Central memory CD8-positive, alpha-beta T cell (primary cell): ENCODE measurements around the gene TMEM273.

ENCODE experiments used
- ATAC-seq: fragments of 150-1000 bp; cut with Tn5 transposase; replicated peaks from 2 replicates; pipeline ENCODE4 v1.10.0; 2022; ENCODE audit warnings: mild to moderate bottlenecking, moderate FRiP score, moderate number of reproducible peaks; ENCODE audit not compliant: poor library complexity, severe bottlenecking; ENCODE audit errors: extremely low read depth
- DNase-seq, 2 donors: peaks; one replicate each; pipeline ENCODE4 v3.0.0; 2021; ENCODE audit warnings: low spot score in 2 of 2
- H3K27ac Mint-ChIP-seq: one replicate; pipeline ENCODE4 v1.8.0; 2022; ENCODE audit warnings: low read depth, mild to moderate bottlenecking, moderate library complexity, mixed read lengths
- H3K27me3 Mint-ChIP-seq: one replicate; pipeline ENCODE4 v1.8.0; 2022; ENCODE audit warnings: mixed read lengths
- H3K36me3 Mint-ChIP-seq: one replicate; pipeline ENCODE4 v1.8.0; 2022; ENCODE audit warnings: mild to moderate bottlenecking, moderate library complexity, mixed read lengths; ENCODE audit not compliant: insufficient read depth
- H3K4me1 Mint-ChIP-seq: one replicate; pipeline ENCODE4 v1.8.0; 2022; ENCODE audit warnings: mixed read lengths
- H3K4me3 Mint-ChIP-seq: one replicate; pipeline ENCODE4 v1.8.0; 2022; ENCODE audit warnings: mild to moderate bottlenecking, moderate library complexity, mixed read lengths
- H3K9me3 Mint-ChIP-seq: one replicate; pipeline ENCODE4 v1.8.0; 2022; ENCODE audit warnings: mixed read lengths

TMEM273 gene

DNA sequence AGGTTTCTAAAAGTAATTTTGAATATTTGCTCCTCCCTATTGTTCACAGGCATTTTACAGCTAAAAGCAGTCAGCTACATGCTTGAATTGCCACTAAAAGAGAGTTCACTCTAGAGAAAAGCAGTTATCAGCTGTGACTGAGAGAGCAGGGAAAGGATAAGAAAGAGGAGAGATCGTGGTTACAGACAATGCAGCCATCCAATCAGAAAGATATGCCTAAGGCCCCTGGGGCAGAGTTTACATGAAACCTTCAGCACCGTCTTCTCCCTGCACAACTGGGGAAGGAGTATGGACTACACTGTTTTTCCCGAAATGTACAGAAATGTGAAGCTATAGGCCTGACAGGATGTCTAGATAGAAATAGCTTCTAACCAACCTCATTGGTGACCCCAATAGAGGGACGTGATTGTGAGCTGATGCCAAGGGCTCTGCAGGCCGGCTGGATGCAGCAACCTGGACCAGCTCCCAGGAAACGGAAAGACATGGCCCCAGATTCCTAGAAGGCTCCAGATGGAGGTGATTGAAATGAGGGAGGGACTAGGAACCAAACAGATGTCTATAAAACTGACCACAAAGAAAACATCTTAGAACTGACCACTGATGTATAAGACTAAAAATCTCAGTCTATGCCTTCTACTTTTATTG, 69.6 kb downstream of the TMEM273 start:
- H3K27me3 Mint-ChIP-seq, result peaks cover 28% of the 10 kb centered on the region
- H3K36me3 Mint-ChIP-seq, result no peaks in the 10 kb centered on the region
- H3K27ac Mint-ChIP-seq, result no peak overlapping the region
- ATAC-seq (no peak), DNase-seq (no peak)
- H3K9me3 Mint-ChIP-seq, result no peaks in the 10 kb centered on the region
- no peaks in the 10 kb centered on the region for H3K4me1 Mint-ChIP-seq
- H3K4me3 Mint-ChIP-seq, result no peak overlapping the region

DNA sequence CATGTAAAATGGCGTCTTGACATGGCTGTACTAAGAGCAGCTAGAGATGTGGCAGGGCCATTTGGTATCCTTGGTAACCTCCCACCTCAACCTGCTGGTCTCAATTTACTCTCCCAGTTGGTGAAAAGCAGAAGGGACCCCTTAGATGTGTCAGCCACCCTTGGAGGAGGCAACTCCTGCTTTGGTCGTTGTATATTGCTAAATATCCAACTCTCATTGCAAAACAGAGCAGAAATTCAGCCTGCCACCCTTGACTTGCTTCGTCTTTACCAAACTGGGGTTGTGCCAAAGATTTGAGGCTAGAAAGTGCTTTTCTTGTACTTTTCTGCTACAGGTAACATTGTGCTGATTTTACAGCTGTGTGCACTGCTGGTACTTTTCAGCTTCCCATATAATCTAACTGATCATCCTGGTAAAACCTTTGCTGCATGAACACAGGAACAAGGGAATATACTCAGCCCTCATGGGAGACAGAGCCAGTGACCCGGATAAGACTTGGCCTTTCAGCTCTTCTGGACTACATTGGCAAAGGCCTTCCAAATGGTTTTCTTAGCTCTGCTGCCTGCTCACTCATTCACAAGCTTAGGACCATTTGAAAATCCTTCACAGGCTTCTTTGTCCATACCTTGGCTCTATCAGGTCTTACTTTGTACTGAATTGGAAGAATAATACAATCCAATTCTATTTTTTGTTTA, 70.7 kb downstream of the TMEM273 start:
- Mint-ChIP-seq H3K27me3 (peaks cover 20% of the 10 kb centered on the region), H3K4me3 (no peak overlapping the region), H3K4me1 (no peaks in the 10 kb centered on the region), H3K9me3 (no peaks in the 10 kb centered on the region), H3K27ac (no peak overlapping the region), H3K36me3 (no peaks in the 10 kb centered on the region)
- DNase-seq, result no peak
- no peak for ATAC-seq

DNA sequence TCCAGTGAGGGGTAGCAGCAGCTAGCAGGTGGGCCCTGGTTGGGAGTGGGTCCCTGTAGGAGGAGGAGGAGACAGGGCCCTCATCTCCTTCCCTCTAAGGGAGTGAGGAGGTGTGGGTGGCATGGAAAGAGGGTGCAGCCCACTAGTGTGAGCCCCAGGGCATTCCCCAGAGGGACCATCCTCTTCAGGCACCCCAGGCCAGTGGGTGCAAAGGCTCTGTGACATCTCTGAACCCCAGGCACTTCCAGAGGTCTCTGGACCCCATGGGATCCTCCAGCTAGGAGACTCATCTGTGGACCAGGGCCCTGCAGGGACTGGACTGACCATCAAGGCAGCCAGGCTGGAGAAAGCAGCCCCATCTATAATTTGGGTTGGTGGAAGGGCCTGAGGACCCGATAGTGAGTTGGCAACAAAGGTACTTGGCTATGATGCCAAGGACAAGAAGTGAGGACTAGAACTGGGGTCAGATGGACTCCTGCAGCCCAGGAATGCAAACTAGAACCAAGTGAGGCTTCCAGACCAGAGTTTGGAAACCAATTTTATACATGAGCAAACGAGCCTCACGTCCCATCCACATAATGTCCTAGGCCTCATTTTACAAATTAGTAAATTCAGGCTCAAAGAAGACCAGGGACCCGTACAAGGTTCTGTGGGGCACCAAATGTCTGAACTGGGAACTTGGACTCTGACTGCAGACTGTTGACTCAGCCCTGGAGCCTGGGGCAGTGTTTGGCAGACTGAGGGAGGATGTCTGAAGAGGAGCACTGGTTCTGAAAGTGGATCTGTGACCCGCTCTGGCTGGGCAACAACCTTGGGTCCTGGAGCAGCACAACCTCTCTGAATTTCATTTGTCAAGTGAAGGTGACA, 71.4 kb downstream of the TMEM273 start:
- Mint-ChIP-seq H3K9me3 (no peaks in the 10 kb centered on the region), H3K4me1 (no peaks in the 10 kb centered on the region), H3K36me3 (no peaks in the 10 kb centered on the region), H3K27ac (no peak overlapping the region), H3K27me3 (peaks cover 18% of the 10 kb centered on the region), H3K4me3 (no peak overlapping the region)
- ATAC-seq (no peak), DNase-seq (no peak)

DNA sequence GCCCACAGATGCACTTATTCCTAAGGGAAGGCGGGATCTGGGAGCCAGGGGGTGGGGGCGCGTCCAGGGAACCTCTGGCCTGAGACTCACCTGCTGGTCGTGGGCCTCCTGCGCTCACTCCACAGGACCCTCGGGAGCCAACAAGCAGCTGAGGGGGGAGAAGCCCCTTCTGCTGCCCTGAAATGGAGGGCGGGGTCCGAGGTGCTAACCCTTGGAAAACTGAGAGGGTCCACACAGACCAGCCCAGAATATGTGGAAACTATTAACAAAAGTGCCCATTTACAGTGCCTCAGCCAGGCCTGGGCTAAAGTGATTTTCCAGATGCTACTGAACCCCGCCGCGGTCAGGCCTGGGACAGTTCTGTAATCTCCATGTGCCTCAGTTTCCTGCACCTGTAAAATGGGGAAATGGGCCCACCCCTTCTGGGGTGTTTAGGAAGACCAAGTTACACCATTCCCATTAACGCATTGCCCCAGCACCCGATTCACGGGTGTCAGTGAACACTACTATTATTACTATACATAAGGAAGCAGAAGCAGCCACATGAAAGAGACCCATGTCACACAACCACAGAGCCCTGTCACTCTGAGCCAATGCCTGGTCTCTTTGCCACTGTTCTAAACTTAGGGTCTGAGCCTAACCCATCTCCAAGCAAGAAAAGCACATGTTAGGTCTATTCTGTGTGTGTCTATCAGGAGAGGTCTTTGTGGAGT, 72.2 kb downstream of the TMEM273 start:
- no peak overlapping the region for H3K27ac Mint-ChIP-seq
- peaks cover 22% of the 10 kb centered on the region for H3K27me3 Mint-ChIP-seq
- H3K9me3 Mint-ChIP-seq, result no peaks in the 10 kb centered on the region
- ATAC-seq, result no peak
- H3K4me1 Mint-ChIP-seq, result no peaks in the 10 kb centered on the region
- H3K4me3 Mint-ChIP-seq, result no peak overlapping the region
- no peak for DNase-seq
- no peaks in the 10 kb centered on the region for H3K36me3 Mint-ChIP-seq

DNA sequence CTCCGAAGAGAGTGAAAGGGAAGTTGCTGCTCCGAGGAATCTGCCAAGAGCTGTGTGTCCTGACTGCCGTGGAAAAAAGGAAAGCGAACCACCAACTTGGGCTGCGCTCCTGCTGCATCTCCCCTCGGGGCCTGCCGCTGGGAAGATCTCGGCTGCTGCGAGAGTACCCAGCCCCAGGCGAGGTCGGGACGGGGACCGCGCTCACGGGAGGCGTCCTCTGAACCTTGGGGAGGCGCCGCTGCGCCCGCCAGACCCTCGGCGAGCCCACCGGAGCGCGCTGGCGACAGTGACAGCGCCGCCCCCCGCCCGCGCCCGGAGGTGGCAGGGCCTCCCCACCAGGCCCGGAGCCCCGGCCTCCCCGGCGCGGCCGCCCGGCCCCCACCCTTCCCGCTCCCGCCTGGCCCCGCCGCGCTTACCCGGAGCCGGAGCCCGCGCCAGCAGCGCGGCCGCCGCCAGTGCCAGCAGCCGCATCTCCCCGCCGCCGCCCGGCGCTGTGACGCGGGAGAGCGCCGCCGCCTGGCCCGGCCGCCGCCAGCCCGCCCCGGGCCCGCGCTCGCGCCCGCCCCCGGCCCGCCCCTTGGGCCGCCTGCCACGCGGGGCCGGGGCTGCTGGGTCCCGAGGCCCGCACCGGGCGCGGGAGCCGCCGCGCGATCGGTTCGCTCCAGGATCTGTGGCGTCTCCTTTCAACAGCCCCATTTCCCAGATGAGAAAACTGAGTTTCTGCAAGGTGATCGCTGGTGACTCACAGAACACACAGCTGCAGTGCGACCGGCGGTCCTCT, 73.0 kb downstream of the TMEM273 start, which contains the start of gene VSTM4:
TSS of gene VSTM4 (minus strand) at position 508 of the 781 bp plus-strand sequence. CDS start at position 471, 37 bp downstream.
- H3K4me3 Mint-ChIP-seq, result peak within 1 kb of the TSS; percentile 54

DNA sequence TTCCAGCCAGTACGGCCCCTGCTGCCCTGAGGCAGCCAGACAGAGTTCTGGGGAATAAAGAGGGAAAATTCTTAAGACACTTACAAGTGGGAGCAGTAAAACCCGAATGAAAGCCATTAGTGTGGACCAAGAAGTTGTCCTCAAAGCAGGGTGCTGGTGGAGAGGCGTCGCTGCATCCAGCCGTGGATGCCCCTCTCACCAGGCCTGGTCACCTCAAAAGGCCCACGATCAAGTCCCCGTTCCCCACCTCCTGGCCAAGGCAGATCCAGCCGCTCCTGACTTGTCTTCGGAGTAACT, 73.5 kb downstream of the TMEM273 start:
- ATAC-seq (no peak), DNase-seq (no peak)
- Mint-ChIP-seq H3K36me3 (no peaks in the 10 kb centered on the region), H3K27ac (no peak overlapping the region), H3K27me3 (peaks cover 27% of the 10 kb centered on the region), H3K9me3 (no peaks in the 10 kb centered on the region), H3K4me3 (peak overlapping the region; percentile 54), H3K4me1 (no peaks in the 10 kb centered on the region)

More for the DNA sequence above, 73.0 kb downstream of the TMEM273 start, which contains the start of gene VSTM4:
- peak; percentile 13 for ATAC-seq
- Mint-ChIP-seq H3K36me3 (no peaks in the 10 kb centered on the region), H3K9me3 (no peaks in the 10 kb centered on the region), H3K4me1 (no peaks in the 10 kb centered on the region), H3K27ac (no peak within 1 kb of the TSS), H3K27me3 (peaks cover 22% of the 10 kb centered on the region)
- DNase-seq, result no peak

GRCh38 chr10:49113741-49114141, 74.5 kb downstream of the TMEM273 start:
- peaks cover 34% of the 10 kb centered on the region for H3K27me3 Mint-ChIP-seq
- ATAC-seq (no peak), DNase-seq (no peak)
- H3K4me1 Mint-ChIP-seq, result no peaks in the 10 kb centered on the region
- H3K27ac Mint-ChIP-seq, result no peak overlapping the region
- H3K36me3 Mint-ChIP-seq, result no peaks in the 10 kb centered on the region
- H3K9me3 Mint-ChIP-seq, result no peaks in the 10 kb centered on the region
- H3K4me3 Mint-ChIP-seq, result no peak overlapping the region

- Mint-ChIP-seq H3K9me3 (no peaks in the 10 kb centered on the region), H3K27ac (no peak overlapping the region), H3K27me3 (peaks cover 34% of the 10 kb centered on the region)
Observed at GRCh38 chr10:49112851-49113250, 75.3 kb downstream of the TMEM273 start.

DNA sequence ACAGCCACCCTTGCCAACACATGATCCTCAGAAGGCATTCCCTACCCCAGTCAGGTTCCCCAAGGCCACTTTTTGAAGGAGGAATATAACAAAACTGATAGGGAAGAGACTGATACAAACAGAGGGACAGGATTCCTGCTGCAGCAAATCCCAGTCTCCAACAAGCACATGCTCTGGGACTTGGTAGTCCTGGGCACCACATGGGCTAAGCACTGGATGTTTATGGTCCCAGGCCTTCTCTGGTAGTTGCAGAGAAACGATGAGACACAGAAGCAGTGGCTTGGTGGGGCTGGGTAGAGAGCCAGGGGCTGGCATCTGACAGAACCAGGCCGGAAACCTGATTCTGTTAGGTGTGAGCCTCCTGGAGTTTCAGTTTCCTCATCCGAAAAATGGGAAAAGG, 76.1 kb downstream of the TMEM273 start:
- peaks cover 34% of the 10 kb centered on the region for H3K27me3 Mint-ChIP-seq
- no peaks in the 10 kb centered on the region for H3K9me3 Mint-ChIP-seq
- no peak overlapping the region for H3K27ac Mint-ChIP-seq
- DNase-seq (no peak), ATAC-seq (no peak)
- H3K4me3 Mint-ChIP-seq, result no peak overlapping the region
- no peaks in the 10 kb centered on the region for H3K36me3 Mint-ChIP-seq
- no peaks in the 10 kb centered on the region for H3K4me1 Mint-ChIP-seq

More at GRCh38 chr10:49112851-49113250, 75.3 kb downstream of the TMEM273 start:
- ATAC-seq (no peak), DNase-seq (no peak)
- Mint-ChIP-seq H3K36me3 (no peaks in the 10 kb centered on the region), H3K4me1 (no peaks in the 10 kb centered on the region), H3K4me3 (no peak overlapping the region)

DNA sequence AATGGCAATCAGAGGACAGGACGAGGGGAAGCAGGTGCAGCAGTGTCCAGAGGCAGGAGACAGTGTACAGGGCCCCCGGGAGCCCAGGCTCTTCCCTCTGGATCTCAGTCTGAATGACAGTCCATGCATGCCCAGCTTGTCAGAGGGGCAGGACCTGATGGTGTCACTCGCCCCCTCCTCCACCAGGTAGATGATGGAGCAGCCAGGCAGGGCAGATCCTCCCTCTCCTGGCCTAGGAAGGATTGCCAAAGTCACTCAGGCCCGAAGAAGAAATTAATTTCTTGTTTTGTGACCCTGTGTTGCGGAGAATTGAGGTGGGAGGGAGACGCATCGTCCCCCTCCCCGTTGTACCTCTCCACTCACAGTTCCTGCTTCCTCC, 76.9 kb downstream of the TMEM273 start:
- ATAC-seq (no peak), DNase-seq (no peak)
- no peaks in the 10 kb centered on the region for H3K4me1 Mint-ChIP-seq
- H3K27me3 Mint-ChIP-seq, result peaks cover 29% of the 10 kb centered on the region
- H3K27ac Mint-ChIP-seq, result no peak overlapping the region
- no peaks in the 10 kb centered on the region for H3K9me3 Mint-ChIP-seq
- no peaks in the 10 kb centered on the region for H3K36me3 Mint-ChIP-seq
- no peak overlapping the region for H3K4me3 Mint-ChIP-seq

DNA sequence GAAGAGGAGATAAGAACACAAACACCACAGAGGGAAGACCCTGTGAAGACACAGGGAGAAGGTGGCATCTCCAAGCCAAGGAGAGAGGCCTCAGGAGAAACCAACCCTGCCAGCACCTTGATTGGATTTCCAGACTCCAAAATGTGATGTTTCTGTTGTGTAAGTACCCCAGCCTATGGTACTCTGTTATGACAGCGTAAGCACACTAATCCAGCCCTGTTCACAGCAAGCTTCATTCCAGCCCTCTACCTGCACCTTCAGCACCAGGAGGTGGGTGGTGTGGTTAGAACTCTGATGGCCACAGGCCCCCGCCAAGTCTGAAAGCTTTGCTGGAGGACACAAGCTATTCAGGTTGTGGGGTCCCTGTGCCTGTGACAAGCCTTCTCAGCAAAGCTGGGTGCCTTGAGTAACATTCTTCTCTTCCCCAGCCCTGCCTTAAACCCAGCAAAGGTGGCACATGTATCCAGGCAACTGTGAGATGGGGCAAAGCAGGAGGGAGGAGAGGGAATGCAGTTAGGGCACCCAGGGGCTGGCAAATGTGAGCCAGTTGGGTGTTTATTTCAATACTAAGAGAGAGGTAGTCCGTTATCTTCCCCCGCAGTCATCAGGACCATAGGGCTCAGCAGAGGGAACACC, 77.4 kb downstream of the TMEM273 start:
- no peaks in the 10 kb centered on the region for H3K4me1 Mint-ChIP-seq
- no peak overlapping the region for H3K4me3 Mint-ChIP-seq
- no peaks in the 10 kb centered on the region for H3K9me3 Mint-ChIP-seq
- ATAC-seq (no peak), DNase-seq (no peak)
- no peaks in the 10 kb centered on the region for H3K36me3 Mint-ChIP-seq
- peaks cover 24% of the 10 kb centered on the region for H3K27me3 Mint-ChIP-seq
- H3K27ac Mint-ChIP-seq, result no peak overlapping the region
